DND-41 (cell line): ENCODE data around the gene MAN1B1.

ENCODE experiments used
- EZH2 ChIP-seq: IDR thresholded peaks from 3 replicates; pipeline ENCODE4 v1.6.1; 2012; ENCODE audit warnings: borderline replicate concordance, low read depth, mild to moderate bottlenecking, moderate library complexity, low read length, inconsistent platforms; ENCODE audit not compliant: severe bottlenecking
- TF ChIP-seq, protein P1 (sequence below): IDR thresholded peaks from 2 replicates; pipeline ENCODE4 v1.5.1; 2012; ENCODE audit warnings: borderline replicate concordance, low read length, moderate library complexity, mild to moderate bottlenecking; ENCODE audit not compliant: poor library complexity, severe bottlenecking; ENCODE audit errors: extremely low read depth

DNA sequence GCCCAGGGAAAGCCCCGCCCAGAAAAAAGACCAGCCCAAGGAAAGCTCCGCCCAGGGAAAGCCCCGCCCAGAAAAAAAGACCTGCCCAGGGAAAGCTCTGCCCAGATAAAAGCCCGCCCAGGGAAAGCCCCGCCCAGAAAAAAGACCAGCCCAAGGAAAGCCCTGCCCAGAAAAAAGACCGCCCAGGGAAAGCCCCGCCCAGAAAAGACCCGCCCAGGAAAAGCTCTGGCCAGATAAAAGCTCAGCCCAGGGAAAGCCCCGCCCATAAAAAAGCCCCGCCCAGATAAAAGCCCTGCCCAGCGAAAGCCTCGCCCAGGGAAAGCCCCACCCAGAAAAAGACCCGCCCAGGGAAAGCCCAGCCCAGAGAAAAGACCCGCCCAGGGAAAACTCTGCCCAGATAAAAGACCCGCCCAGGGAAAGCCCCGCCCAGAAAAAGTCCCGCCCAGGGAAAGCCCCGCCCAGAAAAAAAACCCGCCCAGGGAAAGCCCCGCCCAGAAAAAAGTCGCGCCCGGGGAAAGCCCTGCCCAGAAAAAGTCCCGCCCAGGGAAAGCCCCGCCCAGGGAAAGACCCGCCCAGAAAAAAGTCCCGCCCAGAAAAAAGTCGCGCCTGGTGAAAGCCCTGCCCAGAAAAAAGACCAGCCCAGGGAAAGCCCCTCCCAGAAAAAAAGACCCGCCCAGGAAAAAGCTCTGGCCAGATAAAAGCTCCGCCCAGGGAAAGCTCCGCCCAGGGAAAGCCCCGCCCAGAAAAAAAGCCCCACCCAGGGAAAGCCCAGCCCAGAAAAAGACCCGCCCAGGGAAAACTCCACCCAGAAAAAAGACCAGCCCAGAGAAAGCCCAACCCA is 64.1 kb downstream of the MAN1B1 start:
- TF ChIP-seq, protein P1, sequence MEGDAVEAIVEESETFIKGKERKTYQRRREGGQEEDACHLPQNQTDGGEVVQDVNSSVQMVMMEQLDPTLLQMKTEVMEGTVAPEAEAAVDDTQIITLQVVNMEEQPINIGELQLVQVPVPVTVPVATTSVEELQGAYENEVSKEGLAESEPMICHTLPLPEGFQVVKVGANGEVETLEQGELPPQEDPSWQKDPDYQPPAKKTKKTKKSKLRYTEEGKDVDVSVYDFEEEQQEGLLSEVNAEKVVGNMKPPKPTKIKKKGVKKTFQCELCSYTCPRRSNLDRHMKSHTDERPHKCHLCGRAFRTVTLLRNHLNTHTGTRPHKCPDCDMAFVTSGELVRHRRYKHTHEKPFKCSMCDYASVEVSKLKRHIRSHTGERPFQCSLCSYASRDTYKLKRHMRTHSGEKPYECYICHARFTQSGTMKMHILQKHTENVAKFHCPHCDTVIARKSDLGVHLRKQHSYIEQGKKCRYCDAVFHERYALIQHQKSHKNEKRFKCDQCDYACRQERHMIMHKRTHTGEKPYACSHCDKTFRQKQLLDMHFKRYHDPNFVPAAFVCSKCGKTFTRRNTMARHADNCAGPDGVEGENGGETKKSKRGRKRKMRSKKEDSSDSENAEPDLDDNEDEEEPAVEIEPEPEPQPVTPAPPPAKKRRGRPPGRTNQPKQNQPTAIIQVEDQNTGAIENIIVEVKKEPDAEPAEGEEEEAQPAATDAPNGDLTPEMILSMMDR: no peak
- no peak for TF ChIP-seq EZH2
